ENCODE data around the gene DHFR.

DNA sequence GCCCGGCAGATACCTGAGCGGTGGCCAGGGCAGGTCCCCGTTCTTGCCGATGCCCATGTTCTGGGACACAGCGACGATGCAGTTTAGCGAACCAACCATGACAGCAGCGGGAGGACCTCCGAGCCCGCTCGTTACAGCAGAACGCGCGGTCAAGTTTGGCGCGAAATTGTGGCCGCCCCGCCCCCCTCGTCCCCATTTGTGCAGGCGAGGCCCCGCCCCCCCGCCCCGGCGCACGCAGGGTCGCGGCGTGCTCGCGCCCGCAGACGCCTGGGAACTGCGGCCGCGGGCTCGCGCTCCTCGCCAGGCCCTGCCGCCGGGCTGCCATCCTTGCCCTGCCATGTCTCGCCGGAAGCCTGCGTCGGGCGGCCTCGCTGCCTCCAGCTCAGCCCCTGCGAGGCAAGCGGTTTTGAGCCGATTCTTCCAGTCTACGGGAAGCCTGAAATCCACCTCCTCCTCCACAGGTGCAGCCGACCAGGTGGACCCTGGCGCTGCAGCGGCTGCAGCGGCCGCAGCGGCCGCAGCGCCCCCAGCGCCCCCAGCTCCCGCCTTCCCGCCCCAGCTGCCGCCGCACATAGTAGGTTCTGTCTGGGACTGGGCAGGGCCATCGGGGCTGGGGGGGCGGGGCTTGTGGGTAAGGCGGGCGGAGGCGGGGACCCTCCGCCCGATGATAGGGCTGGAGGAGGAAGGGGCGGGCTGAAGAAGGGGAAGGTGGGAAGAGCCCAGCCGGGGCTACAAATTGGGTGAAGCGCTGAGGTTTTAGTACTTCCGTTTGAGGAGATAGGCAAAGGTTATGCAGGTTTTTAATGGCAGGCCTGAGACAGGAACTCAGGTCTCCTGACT is at the start of gene DHFR, which contains the start of gene MSH3:
- TF ChIP-seq, protein P1, sequence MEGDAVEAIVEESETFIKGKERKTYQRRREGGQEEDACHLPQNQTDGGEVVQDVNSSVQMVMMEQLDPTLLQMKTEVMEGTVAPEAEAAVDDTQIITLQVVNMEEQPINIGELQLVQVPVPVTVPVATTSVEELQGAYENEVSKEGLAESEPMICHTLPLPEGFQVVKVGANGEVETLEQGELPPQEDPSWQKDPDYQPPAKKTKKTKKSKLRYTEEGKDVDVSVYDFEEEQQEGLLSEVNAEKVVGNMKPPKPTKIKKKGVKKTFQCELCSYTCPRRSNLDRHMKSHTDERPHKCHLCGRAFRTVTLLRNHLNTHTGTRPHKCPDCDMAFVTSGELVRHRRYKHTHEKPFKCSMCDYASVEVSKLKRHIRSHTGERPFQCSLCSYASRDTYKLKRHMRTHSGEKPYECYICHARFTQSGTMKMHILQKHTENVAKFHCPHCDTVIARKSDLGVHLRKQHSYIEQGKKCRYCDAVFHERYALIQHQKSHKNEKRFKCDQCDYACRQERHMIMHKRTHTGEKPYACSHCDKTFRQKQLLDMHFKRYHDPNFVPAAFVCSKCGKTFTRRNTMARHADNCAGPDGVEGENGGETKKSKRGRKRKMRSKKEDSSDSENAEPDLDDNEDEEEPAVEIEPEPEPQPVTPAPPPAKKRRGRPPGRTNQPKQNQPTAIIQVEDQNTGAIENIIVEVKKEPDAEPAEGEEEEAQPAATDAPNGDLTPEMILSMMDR (IDR thresholded peaks at IDR 0.05; ENCODE audit: control extremely low read depth in 1 of 3, insufficient read depth in 1 of 3, low read depth in 1 of 3, low read length in 3 of 3), result peak in 1 of 3 experiments; percentile 18; a peak in 1 of 4 replicates
- TF ChIP-seq POLR2A (IDR thresholded peaks at IDR 0.05; ENCODE audit: control extremely low read depth in 1 of 2, low read depth in 2 of 2, low read length in 2 of 2) (peak; percentile 82 to 83; a peak in 2 of 3 replicates), EP300 (IDR thresholded peaks at IDR 0.05; ENCODE audit: borderline replicate concordance in 1 of 2, low read depth in 2 of 2, low read length in 2 of 2) (no peak), POLR2AphosphoS5 (IDR thresholded peaks at IDR 0.05; ENCODE audit: low read depth, low read length) (peak; percentile 61; the same call in 1 of the 2 replicates), HDAC6 (IDR thresholded peaks at IDR 0.05; ENCODE audit: low read depth, low read length) (no peak)
